ENCODE measurements around the gene HTT.

GRCh38 chr4:3213106-3213425 is 138.6 kb downstream of the HTT start:
- TF ChIP-seq CTCF (IDR thresholded peaks at IDR 0.05) (no peak), POLR2A (IDR thresholded peaks at IDR 0.05) (no peak)
